H9 (cell line): ENCODE measurements around the gene PLXNC1. TPM values are rescaled to one million over a fixed set of nuclear protein-coding genes. Genes with fewer than 3 reads are reported as not detected.

Experiments used
- DNase-seq: peaks from one replicate; pipeline ENCODE4 v3.0.0-alpha.2; 2017
- H2AFZ ChIP-seq: one replicate; pipeline ENCODE4 v1.6.1; 2013; ENCODE audit warnings: mild to moderate bottlenecking, low read length, control low read depth, moderate library complexity
- H2AK5ac ChIP-seq: 2 replicates; pipeline ENCODE4 v1.6.1; 2013; ENCODE audit warnings: low read length, control low read depth, mixed read lengths; ENCODE audit not compliant: insufficient read length
- H2BK120ac ChIP-seq: one replicate; pipeline ENCODE4 v1.6.1; 2013; ENCODE audit warnings: low read depth, mild to moderate bottlenecking, low read length, control low read depth, inconsistent platforms; ENCODE audit not compliant: poor library complexity, severe bottlenecking
- H2BK12ac ChIP-seq: 2 replicates; pipeline ENCODE4 v1.6.1; 2013; ENCODE audit warnings: low read length, control low read depth, mixed read lengths, low read depth; ENCODE audit not compliant: insufficient read length
- H2BK15ac ChIP-seq: 2 replicates; pipeline ENCODE4 v1.6.1; 2013; ENCODE audit warnings: low read depth, low read length, control low read depth
- H2BK20ac ChIP-seq: one replicate; pipeline ENCODE4 v1.6.1; 2013; ENCODE audit warnings: low read depth, mild to moderate bottlenecking, low read length, control low read depth, inconsistent platforms; ENCODE audit not compliant: poor library complexity, severe bottlenecking
- H2BK5ac ChIP-seq: 2 replicates; pipeline ENCODE4 v1.6.1; 2013; ENCODE audit warnings: low read length, control low read depth, mixed read lengths; ENCODE audit not compliant: insufficient read length
- H3K14ac ChIP-seq: 2 replicates; pipeline ENCODE4 v1.6.1; 2013; ENCODE audit warnings: low read length, control low read depth; ENCODE audit not compliant: insufficient read depth
- H3K18ac ChIP-seq: 2 replicates; pipeline ENCODE4 v1.6.1; 2013; ENCODE audit warnings: low read depth, mild to moderate bottlenecking, mixed read lengths, low read length, control low read depth; ENCODE audit not compliant: insufficient read length
- H3K23ac ChIP-seq: 2 replicates; pipeline ENCODE4 v1.6.1; 2013; ENCODE audit warnings: low read length, control low read depth, mixed read lengths, low read depth; ENCODE audit not compliant: insufficient read length
- H3K23me2 ChIP-seq: 2 replicates; pipeline ENCODE4 v1.6.1; 2013; ENCODE audit warnings: low read depth, mild to moderate bottlenecking, mixed read lengths, low read length, control low read depth; ENCODE audit not compliant: insufficient read length, poor library complexity, severe bottlenecking
- H3K27ac ChIP-seq: 2 replicates; pipeline ENCODE4 v1.5.1; 2013; ENCODE audit warnings: low read length, control low read depth, mixed read lengths, low read depth; ENCODE audit not compliant: insufficient read length
- H3K27me3 ChIP-seq: 2 replicates; pipeline ENCODE4 v1.6.1; 2013; ENCODE audit warnings: low read length, control low read depth, inconsistent platforms; ENCODE audit not compliant: insufficient read depth
- H3K4ac ChIP-seq: 2 replicates; pipeline ENCODE4 v1.6.1; 2013; ENCODE audit warnings: low read depth, mild to moderate bottlenecking, control low read depth, inconsistent platforms, low read length, moderate library complexity
- H3K4me1 ChIP-seq: 2 replicates; pipeline ENCODE4 v1.6.1; 2013; ENCODE audit warnings: low read length, control low read depth, inconsistent platforms; ENCODE audit not compliant: insufficient read depth
- H3K4me2 ChIP-seq: 2 replicates; pipeline ENCODE4 v1.6.1; 2013; ENCODE audit warnings: low read length, control low read depth, mixed read lengths; ENCODE audit not compliant: insufficient read length, insufficient read depth
- H3K56ac ChIP-seq: 2 replicates; pipeline ENCODE4 v1.6.1; 2013; ENCODE audit warnings: low read depth, mild to moderate bottlenecking, mixed read lengths, low read length, control low read depth; ENCODE audit not compliant: insufficient read length
- H3K79me1 ChIP-seq: 2 replicates; pipeline ENCODE4 v1.6.1; 2013; ENCODE audit warnings: low read depth, mild to moderate bottlenecking, moderate library complexity, low read length, control low read depth, inconsistent platforms; ENCODE audit not compliant: insufficient read depth, poor library complexity, severe bottlenecking
- H3K79me2 ChIP-seq: 2 replicates; pipeline ENCODE4 v1.6.1; 2013; ENCODE audit warnings: low read length, control low read depth, inconsistent platforms; ENCODE audit not compliant: insufficient read depth
- H3K9ac ChIP-seq: 2 replicates; pipeline ENCODE4 v1.6.1; 2013; ENCODE audit warnings: low read length, control low read depth, mixed read lengths; ENCODE audit not compliant: insufficient read length; ENCODE audit errors: extremely low read depth
- H3K9me3 ChIP-seq: one replicate; pipeline ENCODE4 v1.6.1; 2013; ENCODE audit warnings: low read depth, low read length, inconsistent platforms; ENCODE audit not compliant: control insufficient read depth
- H3T11ph ChIP-seq: one replicate; pipeline ENCODE4 v1.6.1; 2013; ENCODE audit warnings: mild to moderate bottlenecking, low read length, control low read depth, inconsistent platforms
- H4K20me1 ChIP-seq: one replicate; pipeline ENCODE4 v1.6.1; 2013; ENCODE audit not compliant: control insufficient read depth, insufficient read length, insufficient read depth
- H4K5ac ChIP-seq: 2 replicates; pipeline ENCODE4 v1.6.1; 2013; ENCODE audit warnings: low read depth, mild to moderate bottlenecking, mixed read lengths, low read length, control low read depth; ENCODE audit not compliant: insufficient read length
- H4K8ac ChIP-seq: replicated peaks from 2 replicates; pipeline ENCODE4 v1.6.1; 2013; ENCODE audit warnings: low read length, control low read depth, mixed read lengths, low read depth; ENCODE audit not compliant: insufficient read length
- H4K91ac ChIP-seq: 2 replicates; pipeline ENCODE4 v1.6.1; 2013; ENCODE audit warnings: low read depth, mild to moderate bottlenecking, moderate library complexity, mixed read lengths, low read length, control low read depth; ENCODE audit not compliant: insufficient read length
- H3K27ac Mint-ChIP-seq, 3 experiments: 2 replicates in 2 of 3; 3 replicates in 1 of 3; pipeline ENCODE4 v1.8.0; 2020 to 2021; ENCODE audit warnings: mixed read lengths in 3 of 3, mild to moderate bottlenecking in 1 of 3, moderate library complexity in 1 of 3
- H3K27me3 Mint-ChIP-seq: 2 replicates; pipeline ENCODE4 v1.8.0; 2021; ENCODE audit warnings: low read depth, mild to moderate bottlenecking, moderate library complexity, mixed read lengths
- H3K36me3 Mint-ChIP-seq, 3 experiments: 2 replicates in 2 of 3; 3 replicates in 1 of 3; pipeline ENCODE4 v1.8.0; 2020 to 2021; ENCODE audit warnings: low read depth in 3 of 3, mixed read lengths in 3 of 3; ENCODE audit not compliant: insufficient read depth in 1 of 3
- H3K4me1 Mint-ChIP-seq, 2 experiments: 2 replicates each; pipeline ENCODE4 v1.8.0; 2020; ENCODE audit warnings: mixed read lengths in 2 of 2
- H3K4me3 Mint-ChIP-seq, 2 experiments: 2 replicates in 1 of 2; 3 replicates in 1 of 2; pipeline ENCODE4 v1.8.0; 2020 to 2021; ENCODE audit warnings: mild to moderate bottlenecking in 2 of 2, mixed read lengths in 2 of 2, moderate library complexity in 1 of 2
- H3K9me3 Mint-ChIP-seq, 2 experiments: 2 replicates in 1 of 2; 3 replicates in 1 of 2; pipeline ENCODE4 v1.8.0; 2020; ENCODE audit warnings: mild to moderate bottlenecking in 2 of 2, mixed read lengths in 2 of 2, moderate library complexity in 1 of 2
- WGBS: extraction: QIAGEN DNeasy Blood & Tissue Kit; methylation state at CpG from one replicate; pipeline ENCODE4 v1.1.7; 2013; ENCODE audit warnings: missing lambda C conversion rate, low lambda C conversion rate, mixed read lengths; ENCODE audit not compliant: insufficient read length; ENCODE audit errors: extremely low coverage; 5-methylcytosine and 5-hydroxymethylcytosine counted together
- total RNA-seq: library from RNA; stranded (reverse); gene quantifications from 2 replicates; pipeline ENCODE4 v1.2.1, GENCODE V29; 2021
- TF ChIP-seq, protein P1 (sequence below): fragments of 200-600 bp; sonication (generic); conservative IDR thresholded peaks from 3 replicates; pipeline ENCODE4 v1.8.0; 2021; ENCODE audit warnings: antibody characterized with exemption, mild to moderate bottlenecking

Gene PLXNC1
- total RNA-seq, 1 experiment from 2014 or later: 1.2 TPM

DNA sequence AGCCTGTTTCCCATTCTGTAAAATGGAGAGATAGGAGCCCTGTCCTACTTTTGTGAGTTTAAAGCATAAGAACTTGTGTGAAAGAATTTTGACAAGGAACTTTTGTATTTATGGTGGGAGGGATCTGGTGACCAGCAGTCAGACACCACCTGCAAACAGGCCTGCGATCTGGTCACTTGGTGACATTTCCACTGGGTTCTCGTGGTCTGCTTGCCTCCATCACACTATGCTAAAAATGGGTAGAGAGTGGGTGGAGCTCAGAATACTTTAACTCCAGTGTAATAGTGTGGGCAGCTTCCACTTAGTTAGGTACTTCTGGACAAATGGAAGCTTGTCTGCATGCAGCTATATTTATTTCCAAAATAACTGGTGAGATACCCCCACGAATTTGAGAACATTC is 26.5 kb upstream of the PLXNC1 start:
- Mint-ChIP-seq H3K27ac (no peak overlapping the region), H3K4me3 (no peak overlapping the region), H3K4me1 (peaks cover 7% of the 10 kb centered on the region in 2 experiments; a peak in 3 of 4 replicates), H3K36me3 (no peaks in the 10 kb centered on the region; a peak in 1 of 7 replicates), H3K9me3 (no peaks in the 10 kb centered on the region), H3K27me3 (peaks cover 47% of the 10 kb centered on the region)
- Histone ChIP-seq H3K4me1 (no peaks in the 10 kb centered on the region), H2BK120ac (no peak overlapping the region), H3K4ac (no peak overlapping the region), H4K5ac (no peak overlapping the region), H4K91ac (no peak overlapping the region), H4K8ac (no peak overlapping the region), H3K14ac (no peak overlapping the region), H3T11ph (no peak overlapping the region), H3K27me3 (no peaks in the 10 kb centered on the region), H3K79me2 (no peaks in the 10 kb centered on the region), H2BK12ac (no peak overlapping the region), H3K79me1 (no peaks in the 10 kb centered on the region), H2BK20ac (no peak overlapping the region), H3K27ac (no peak overlapping the region), H3K18ac (no peak overlapping the region), H3K23me2 (no peaks in the 10 kb centered on the region), H2BK15ac (no peak overlapping the region), H2BK5ac (no peak overlapping the region), H4K20me1 (no peaks in the 10 kb centered on the region), H2AK5ac (no peak overlapping the region), H3K9me3 (no peaks in the 10 kb centered on the region), H3K23ac (no peak overlapping the region), H3K4me2 (no peak overlapping the region), H2AFZ (no peak overlapping the region), H3K56ac (no peak overlapping the region), H3K9ac (no peak overlapping the region)
- no CpG with 5 or more reads among the region's 3 CpGs for WGBS
- no peak for DNase-seq
- TF ChIP-seq, protein P1, sequence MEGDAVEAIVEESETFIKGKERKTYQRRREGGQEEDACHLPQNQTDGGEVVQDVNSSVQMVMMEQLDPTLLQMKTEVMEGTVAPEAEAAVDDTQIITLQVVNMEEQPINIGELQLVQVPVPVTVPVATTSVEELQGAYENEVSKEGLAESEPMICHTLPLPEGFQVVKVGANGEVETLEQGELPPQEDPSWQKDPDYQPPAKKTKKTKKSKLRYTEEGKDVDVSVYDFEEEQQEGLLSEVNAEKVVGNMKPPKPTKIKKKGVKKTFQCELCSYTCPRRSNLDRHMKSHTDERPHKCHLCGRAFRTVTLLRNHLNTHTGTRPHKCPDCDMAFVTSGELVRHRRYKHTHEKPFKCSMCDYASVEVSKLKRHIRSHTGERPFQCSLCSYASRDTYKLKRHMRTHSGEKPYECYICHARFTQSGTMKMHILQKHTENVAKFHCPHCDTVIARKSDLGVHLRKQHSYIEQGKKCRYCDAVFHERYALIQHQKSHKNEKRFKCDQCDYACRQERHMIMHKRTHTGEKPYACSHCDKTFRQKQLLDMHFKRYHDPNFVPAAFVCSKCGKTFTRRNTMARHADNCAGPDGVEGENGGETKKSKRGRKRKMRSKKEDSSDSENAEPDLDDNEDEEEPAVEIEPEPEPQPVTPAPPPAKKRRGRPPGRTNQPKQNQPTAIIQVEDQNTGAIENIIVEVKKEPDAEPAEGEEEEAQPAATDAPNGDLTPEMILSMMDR: no peak
